Neuronal stem cell (in vitro differentiated cells): ENCODE data around the gene TMIGD3.
A peak's percentile ranks its signal among the peaks of the same experiment; 100 is the strongest.

Source experiments
- DNase-seq: peaks from one replicate; pipeline ENCODE4 v3.0.0-alpha.2; 2013; ENCODE audit warnings: low spot score
- H2AFZ ChIP-seq: one replicate; pipeline ENCODE4 v1.6.1; 2013; ENCODE audit warnings: mild to moderate bottlenecking, low read length, inconsistent platforms
- H2AK5ac ChIP-seq: 2 replicates; pipeline ENCODE4 v1.6.1; 2013; ENCODE audit warnings: low read depth, mild to moderate bottlenecking, inconsistent platforms, low read length, moderate library complexity, mixed read lengths
- H2BK120ac ChIP-seq: 2 replicates; pipeline ENCODE4 v1.6.1; 2013; ENCODE audit warnings: low read depth, mild to moderate bottlenecking, inconsistent platforms, low read length, moderate library complexity, mixed read lengths
- H2BK12ac ChIP-seq: one replicate; pipeline ENCODE4 v1.6.1; 2013; ENCODE audit warnings: low read length, inconsistent platforms
- H2BK15ac ChIP-seq: 2 replicates; pipeline ENCODE4 v1.6.1; 2013; ENCODE audit warnings: mild to moderate bottlenecking, low read length, inconsistent platforms, mixed read lengths
- H2BK5ac ChIP-seq: one replicate; pipeline ENCODE4 v1.6.1; 2013; ENCODE audit warnings: inconsistent platforms, mild to moderate bottlenecking, low read length, moderate library complexity
- H3K14ac ChIP-seq: one replicate; pipeline ENCODE4 v1.6.1; 2013; ENCODE audit warnings: low read length, inconsistent platforms
- H3K18ac ChIP-seq: 2 replicates; pipeline ENCODE4 v1.6.1; 2013; ENCODE audit warnings: low read length, inconsistent platforms
- H3K23ac ChIP-seq: 2 replicates; pipeline ENCODE4 v1.6.1; 2013; ENCODE audit warnings: low read depth, mild to moderate bottlenecking, mixed read lengths, low read length, inconsistent platforms; ENCODE audit not compliant: poor library complexity
- H3K27ac ChIP-seq: replicated peaks from 3 replicates; pipeline ENCODE4 v1.5.1; 2013; ENCODE audit warnings: low read length, inconsistent platforms
- H3K27me3 ChIP-seq, 3 experiments: 2 replicates each; pipeline ENCODE4 v1.6.1; 2013; ENCODE audit warnings: low read length in 3 of 3, mild to moderate bottlenecking in 2 of 3, inconsistent platforms in 1 of 3, low read depth in 1 of 3, mixed read lengths in 1 of 3, moderate library complexity in 1 of 3; ENCODE audit not compliant: control insufficient read depth in 3 of 3, insufficient read depth in 3 of 3
- H3K36me3 ChIP-seq, 2 donors: replicated peaks in 1 of 2; 2 replicates each; pipeline ENCODE4 v1.6.1; 2013; ENCODE audit warnings: low read length in 2 of 2; ENCODE audit not compliant: control insufficient read depth in 2 of 2, insufficient read depth in 2 of 2
- H3K4ac ChIP-seq: 2 replicates; pipeline ENCODE4 v1.6.1; 2013; ENCODE audit warnings: inconsistent platforms, mild to moderate bottlenecking, low read length, moderate library complexity
- H3K4me1 ChIP-seq, 2 donors: 1 replicate in 1 of 2; 2 replicates in 1 of 2; pipeline ENCODE4 v1.6.1; 2013; ENCODE audit warnings: low read length in 2 of 2, low read depth in 1 of 2; ENCODE audit not compliant: control insufficient read depth in 2 of 2, insufficient read depth in 1 of 2
- H3K4me2 ChIP-seq: one replicate; pipeline ENCODE4 v1.6.1; 2013; ENCODE audit warnings: mild to moderate bottlenecking, low read length, inconsistent platforms; ENCODE audit not compliant: insufficient read depth, poor library complexity, severe bottlenecking
- H3K4me3 ChIP-seq, 2 donors: 2 replicates each; pipeline ENCODE4 v1.5.1; 2013; ENCODE audit warnings: low read length in 2 of 2, mild to moderate bottlenecking in 2 of 2, inconsistent platforms in 1 of 2, moderate library complexity in 1 of 2
- H3K79me1 ChIP-seq: one replicate; pipeline ENCODE4 v1.6.1; 2013; ENCODE audit warnings: low read depth, mild to moderate bottlenecking, inconsistent platforms, low read length, moderate library complexity
- H3K9ac ChIP-seq: one replicate; pipeline ENCODE4 v1.6.1; 2013; ENCODE audit warnings: mild to moderate bottlenecking, low read depth, low read length, inconsistent platforms; ENCODE audit not compliant: poor library complexity
- H3K9me3 ChIP-seq, 2 donors: replicated peaks in 1 of 2; 2 replicates each; pipeline versions ENCODE3 to v1.6.1; 2013; ENCODE audit warnings: low read length in 2 of 2, mild to moderate bottlenecking in 2 of 2, inconsistent platforms in 1 of 2, low read depth in 1 of 2, mixed read lengths in 1 of 2, moderate library complexity in 1 of 2; ENCODE audit not compliant: control insufficient read depth in 2 of 2, insufficient read depth in 1 of 2
- H4K8ac ChIP-seq: one replicate; pipeline ENCODE4 v1.6.1; 2013; ENCODE audit warnings: low read depth, mild to moderate bottlenecking, inconsistent platforms, low read length, moderate library complexity
- H4K91ac ChIP-seq: one replicate; pipeline ENCODE4 v1.6.1; 2013; ENCODE audit warnings: low read length, low read depth, mild to moderate bottlenecking, inconsistent platforms; ENCODE audit not compliant: poor library complexity
- WGBS, 2 donors: extraction: QIAGEN DNeasy Blood & Tissue Kit; methylation state at CpG; one replicate each; pipeline ENCODE4 v1.1.7; 2013; ENCODE audit warnings: missing lambda C conversion rate in 2 of 2, mixed read lengths in 1 of 2; ENCODE audit not compliant: insufficient read length in 2 of 2, insufficient replicate concordance in 1 of 2; ENCODE audit errors: extremely low coverage in 2 of 2; 5-methylcytosine and 5-hydroxymethylcytosine counted together

Gene TMIGD3

DNA sequence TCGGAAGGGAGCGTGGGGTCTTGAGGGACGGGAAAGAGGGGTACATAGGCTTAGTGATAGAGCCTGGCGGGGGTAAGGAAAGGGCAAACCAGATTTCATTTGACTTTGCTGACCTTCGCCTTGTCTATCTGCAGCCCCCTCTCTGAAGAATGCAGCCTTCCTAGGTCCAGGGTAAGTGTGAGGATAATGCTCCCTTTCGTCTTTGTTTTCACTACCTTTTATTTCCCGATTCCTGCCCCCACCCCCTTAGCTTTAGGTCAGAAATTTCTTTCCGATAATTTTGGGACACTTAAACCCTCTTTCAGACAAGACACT lies 53.8 kb downstream of the TMIGD3 start:
- no peaks in the 10 kb centered on the region for H3K9me3 ChIP-seq
- peak overlapping the region; percentile 89 for H2AFZ ChIP-seq
- no peak overlapping the region for H3K4ac ChIP-seq
- peak overlapping the region; percentile 93 for H3K18ac ChIP-seq
- peak overlapping the region; percentile 71 for H3K27ac ChIP-seq
- peak overlapping the region; percentile 93 for H3K9ac ChIP-seq
- H2AK5ac ChIP-seq = no peak overlapping the region
- peak overlapping the region; percentile 79 to 88 for H3K4me3 ChIP-seq
- no peak for DNase-seq
- H3K36me3 ChIP-seq = peaks cover 13 to 65% of the 10 kb centered on the region in 2 donors
- H3K14ac ChIP-seq = peak overlapping the region; percentile 50
- H2BK120ac ChIP-seq = no peak overlapping the region
- peaks cover 6% of the 10 kb centered on the region for H3K79me1 ChIP-seq
- H2BK15ac ChIP-seq = no peak overlapping the region
- H3K4me1 ChIP-seq = peaks cover 5 to 8% of the 10 kb centered on the region in 2 donors
- WGBS, 2 donors = no CpG with 5 or more reads among the region's 8 CpGs
- no peaks in the 10 kb centered on the region for H3K27me3 ChIP-seq
- H4K8ac ChIP-seq = peak overlapping the region; percentile 97
- peak overlapping the region; percentile 69 for H3K4me2 ChIP-seq
- no peak overlapping the region for H2BK5ac ChIP-seq
- no peak overlapping the region for H2BK12ac ChIP-seq
- H4K91ac ChIP-seq = no peak overlapping the region
- H3K23ac ChIP-seq = peak overlapping the region; percentile 70

DNA sequence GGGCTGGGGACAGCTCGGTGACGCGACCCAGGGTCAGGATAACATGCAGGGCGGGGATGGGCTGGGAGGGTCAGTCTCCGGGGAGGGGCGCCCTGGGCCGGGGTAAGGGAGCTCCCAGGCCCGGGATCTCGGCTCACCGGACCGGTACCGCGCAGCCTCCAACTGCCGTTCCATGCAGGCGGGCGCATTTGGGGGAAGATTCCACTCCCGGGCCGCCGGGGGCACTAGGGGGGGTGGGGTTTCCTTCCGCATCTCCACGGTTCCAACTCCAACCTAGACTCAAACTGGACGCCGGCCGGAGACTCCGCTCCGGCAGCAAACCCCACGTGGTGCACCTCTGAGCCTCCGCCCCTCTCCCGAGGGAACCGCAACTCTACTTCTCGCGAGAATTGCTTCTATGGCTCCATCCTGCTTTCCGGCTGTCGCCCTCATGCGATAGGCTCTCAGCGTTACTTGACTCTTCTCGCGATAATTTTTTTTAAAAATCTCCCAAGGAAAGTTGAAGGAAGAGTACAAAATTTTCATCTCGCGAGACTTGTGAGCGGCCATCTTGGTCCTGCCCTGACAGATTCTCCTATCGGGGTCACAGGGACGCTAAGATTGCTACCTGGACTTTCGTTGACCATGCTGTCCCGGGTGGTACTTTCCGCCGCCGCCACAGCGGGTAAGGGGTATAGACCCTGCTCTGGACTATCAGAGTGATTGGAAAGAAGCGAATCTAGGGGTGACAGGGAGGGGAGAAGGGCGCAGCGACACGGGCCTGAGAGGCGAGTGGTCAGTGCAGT lies 54.3 kb downstream of the TMIGD3 start, which contains the start of the genes ATP5PB and WDR77:
ATP5PB (plus strand) TSS at position 547 of the 785 bp plus-strand sequence; CDS start at position 625, 78 bp downstream.
WDR77 (minus strand) TSS at position 339 of the 785 bp plus-strand sequence; CDS start at position 252, 87 bp downstream.
- WGBS, 2 donors = no CpG with 5 or more reads among the region's 54 CpGs
- no peak within 1 kb of the TSS for H2BK5ac ChIP-seq
- H3K9ac ChIP-seq = peak within 1 kb of the TSS; percentile 96
- H3K27ac ChIP-seq = peak within 1 kb of the TSS; percentile 71
- peak within 1 kb of the TSS; percentile 69 for H3K4me2 ChIP-seq
- H3K36me3 ChIP-seq = peaks cover 13 to 65% of the 10 kb centered on the region in 2 donors
- peak within 1 kb of the TSS; percentile 93 for H3K18ac ChIP-seq
- no peak within 1 kb of the TSS for H2BK15ac ChIP-seq
- peak within 1 kb of the TSS; percentile 43 for H2BK120ac ChIP-seq
- H3K79me1 ChIP-seq = peaks cover 6% of the 10 kb centered on the region
- no peak within 1 kb of the TSS for H2AK5ac ChIP-seq
- no peaks in the 10 kb centered on the region for H3K9me3 ChIP-seq
- H3K4me1 ChIP-seq = peaks cover 5 to 8% of the 10 kb centered on the region in 2 donors
- H3K4ac ChIP-seq = no peak within 1 kb of the TSS
- peak within 1 kb of the TSS; percentile 89 for H2AFZ ChIP-seq
- H3K4me3 ChIP-seq = peak within 1 kb of the TSS; percentile 79 to 96
- no peak within 1 kb of the TSS for H4K91ac ChIP-seq
- no peak within 1 kb of the TSS for H2BK12ac ChIP-seq
- peak within 1 kb of the TSS; percentile 70 for H3K23ac ChIP-seq
- peak within 1 kb of the TSS; percentile 97 for H4K8ac ChIP-seq
- peak; percentile 98 for DNase-seq
- H3K27me3 ChIP-seq = no peaks in the 10 kb centered on the region
- H3K14ac ChIP-seq = peak within 1 kb of the TSS; percentile 50

DNA sequence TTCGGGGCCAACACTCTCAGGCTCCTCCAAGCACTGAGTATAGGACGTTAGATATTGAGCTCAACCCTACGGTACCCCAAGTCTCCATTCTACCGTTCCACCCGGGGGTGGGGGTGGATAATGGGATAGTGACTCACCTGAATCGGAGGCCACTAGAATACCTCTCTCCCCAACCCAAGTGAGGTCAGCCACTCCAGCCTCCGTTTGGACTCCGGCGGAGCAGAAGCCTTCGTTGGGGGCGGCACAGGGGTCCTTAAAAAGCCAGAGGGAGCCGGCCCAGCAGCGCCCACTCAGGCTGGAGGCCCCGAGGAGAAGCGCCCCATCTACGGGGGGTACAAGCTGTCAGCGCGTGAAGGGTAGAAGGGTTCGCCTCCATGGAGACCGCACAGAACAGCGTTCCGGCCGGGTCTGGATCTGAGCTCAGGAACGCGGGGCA lies 54.9 kb downstream of the TMIGD3 start:
- Histone ChIP-seq H3K36me3 (peaks cover 17 to 65% of the 10 kb centered on the region in 2 donors), H2BK5ac (no peak overlapping the region), H2BK15ac (no peak overlapping the region), H3K23ac (peak overlapping the region; percentile 49), H2BK12ac (no peak overlapping the region), H3K14ac (no peak overlapping the region), H3K18ac (peak overlapping the region; percentile 75), H3K4me1 (peaks cover 5 to 8% of the 10 kb centered on the region in 2 donors), H3K27me3 (no peaks in the 10 kb centered on the region), H4K8ac (no peak overlapping the region), H3K4me2 (peak overlapping the region; percentile 62), H4K91ac (no peak overlapping the region), H2BK120ac (peak overlapping the region; percentile 43), H3K4me3 (peak overlapping the region; percentile 79 to 96), H2AFZ (peak overlapping the region; percentile 89), H3K9ac (peak overlapping the region; percentile 96), H2AK5ac (no peak overlapping the region), H3K4ac (no peak overlapping the region), H3K9me3 (no peaks in the 10 kb centered on the region), H3K79me1 (peaks cover 6% of the 10 kb centered on the region), H3K27ac (no peak overlapping the region)
- WGBS, 2 donors = no CpG with 5 or more reads among the region's 25 CpGs
- no peak for DNase-seq
